NOMO-1 treated with DMSO at 0.1 percent for 48 hours (cell line): ENCODE data around the gene IRX5.

Experiments
- DNase-seq: peaks from one replicate; lab custom pipeline; 2025; ENCODE audit not compliant: unreplicated experiment; lab: John Stamatoyannopoulos, UW

The IRX5 gene

DNA sequence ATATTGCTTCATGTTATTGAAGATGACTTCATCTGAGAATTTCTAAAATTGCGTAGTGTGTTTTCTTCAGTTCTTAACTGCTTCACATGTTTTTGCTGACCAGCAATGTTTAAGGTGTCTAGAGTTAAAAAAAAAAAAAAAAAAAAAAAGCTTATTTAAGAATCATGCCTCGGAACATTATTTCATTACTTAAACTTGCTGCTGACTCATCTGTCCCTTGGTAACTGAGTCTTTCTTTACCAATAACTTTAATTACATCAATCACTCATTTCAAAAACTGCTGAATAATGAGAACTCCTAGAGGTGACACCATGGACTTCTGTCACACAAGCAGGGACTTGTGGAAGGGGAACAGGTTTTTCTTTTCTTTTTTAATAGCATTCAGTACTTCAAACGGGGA, 16.2 kb downstream of the IRX5 start:
- peak; percentile 14 for DNase-seq

DNA sequence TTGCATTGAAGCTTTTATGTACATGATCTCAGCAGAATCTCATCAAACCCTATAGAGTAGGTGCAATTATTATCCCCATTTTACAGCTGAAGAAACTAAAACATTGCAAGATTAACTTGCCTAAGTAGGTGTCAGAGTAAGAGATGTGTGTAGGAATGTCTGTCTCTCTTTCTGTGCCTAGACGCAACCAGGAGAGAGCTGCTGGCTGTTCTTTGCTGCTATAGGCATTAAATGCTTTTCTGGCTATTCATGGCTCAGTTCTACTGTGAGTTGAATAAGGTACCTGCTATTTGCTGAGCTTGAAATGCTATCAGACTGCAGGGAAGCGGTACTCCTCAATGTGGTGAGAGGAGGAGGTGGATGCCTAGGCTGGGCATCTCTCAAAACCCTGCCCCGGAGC, 17.0 kb downstream of the IRX5 start:
- no peak for DNase-seq

DNA sequence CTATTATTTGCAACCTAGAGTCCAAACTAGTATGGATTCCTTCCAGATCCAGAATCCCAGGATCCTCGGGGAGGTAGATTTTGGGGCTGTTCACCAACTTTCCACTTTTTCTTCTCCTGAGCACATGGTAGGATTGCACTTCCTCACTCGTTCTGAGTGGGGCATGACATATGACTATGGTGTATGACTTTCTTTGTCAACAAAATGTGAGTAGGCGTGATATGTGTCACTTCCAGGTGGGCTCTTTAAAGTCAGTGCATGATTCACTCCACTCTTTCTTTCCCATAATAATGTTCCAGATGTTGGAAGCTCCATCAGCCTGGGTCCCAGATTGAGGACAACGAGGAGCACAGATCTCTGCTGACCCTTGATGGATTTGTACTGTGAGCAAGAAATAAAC, 21.5 kb downstream of the IRX5 start:
- DNase-seq = no peak

DNA sequence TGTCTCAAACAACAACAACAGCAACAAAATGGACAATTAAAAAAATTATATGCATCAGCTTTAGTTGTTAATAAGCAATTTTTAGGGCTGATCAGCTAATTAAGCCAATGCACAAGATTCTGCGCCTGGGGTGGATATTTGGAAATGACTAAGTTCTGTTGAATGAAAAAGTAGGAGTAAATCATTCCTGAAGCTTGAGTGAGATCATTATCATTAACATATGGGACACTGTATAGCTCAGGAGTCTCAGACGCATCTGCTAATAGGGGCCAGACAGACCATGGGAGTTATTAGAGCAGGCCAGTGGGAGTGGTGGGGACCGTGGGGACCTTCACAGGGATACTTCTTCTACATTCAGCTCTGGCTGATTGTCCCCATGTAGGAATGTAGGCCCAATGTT, 22.8 kb downstream of the IRX5 start:
- no peak for DNase-seq

DNA sequence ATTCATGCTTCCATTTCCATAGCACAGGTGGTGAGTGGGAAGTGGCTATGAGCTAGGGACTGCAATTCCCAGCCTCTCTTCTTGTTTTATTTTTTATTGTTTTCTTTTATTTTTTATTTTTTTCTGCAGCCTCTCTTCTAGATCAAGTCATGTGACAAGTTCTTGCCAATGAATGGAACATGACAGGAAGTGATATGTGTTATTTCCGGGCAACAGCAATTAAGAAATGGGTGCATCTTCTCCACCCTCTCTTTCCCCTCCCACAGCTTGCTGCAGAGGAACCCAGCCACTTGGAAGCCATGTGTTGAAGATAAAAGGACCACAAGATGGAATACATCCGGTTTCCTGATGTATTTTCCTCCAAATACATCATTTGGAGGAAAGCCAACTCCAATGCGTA, 23.6 kb downstream of the IRX5 start:
- no peak for DNase-seq

DNA sequence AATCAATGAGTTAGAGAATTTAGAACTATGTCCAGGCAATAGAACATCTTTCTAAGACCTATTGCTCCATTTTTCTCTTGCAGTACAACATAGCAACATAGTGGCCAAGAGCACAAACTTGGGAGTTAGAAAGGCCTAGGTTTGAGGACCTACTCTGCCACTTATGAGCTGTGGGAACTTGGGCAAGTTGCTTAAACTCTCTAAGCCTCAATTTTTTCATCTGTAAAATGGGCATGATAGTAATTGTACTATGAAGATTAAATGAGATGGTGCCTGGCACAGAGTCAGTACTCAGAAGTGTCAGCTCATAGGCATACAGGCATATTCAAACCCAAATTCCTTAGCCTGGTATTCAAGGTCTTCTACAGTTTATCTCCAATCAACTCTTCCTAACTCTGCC, 25.1 kb downstream of the IRX5 start:
- DNase-seq = no peak

DNA sequence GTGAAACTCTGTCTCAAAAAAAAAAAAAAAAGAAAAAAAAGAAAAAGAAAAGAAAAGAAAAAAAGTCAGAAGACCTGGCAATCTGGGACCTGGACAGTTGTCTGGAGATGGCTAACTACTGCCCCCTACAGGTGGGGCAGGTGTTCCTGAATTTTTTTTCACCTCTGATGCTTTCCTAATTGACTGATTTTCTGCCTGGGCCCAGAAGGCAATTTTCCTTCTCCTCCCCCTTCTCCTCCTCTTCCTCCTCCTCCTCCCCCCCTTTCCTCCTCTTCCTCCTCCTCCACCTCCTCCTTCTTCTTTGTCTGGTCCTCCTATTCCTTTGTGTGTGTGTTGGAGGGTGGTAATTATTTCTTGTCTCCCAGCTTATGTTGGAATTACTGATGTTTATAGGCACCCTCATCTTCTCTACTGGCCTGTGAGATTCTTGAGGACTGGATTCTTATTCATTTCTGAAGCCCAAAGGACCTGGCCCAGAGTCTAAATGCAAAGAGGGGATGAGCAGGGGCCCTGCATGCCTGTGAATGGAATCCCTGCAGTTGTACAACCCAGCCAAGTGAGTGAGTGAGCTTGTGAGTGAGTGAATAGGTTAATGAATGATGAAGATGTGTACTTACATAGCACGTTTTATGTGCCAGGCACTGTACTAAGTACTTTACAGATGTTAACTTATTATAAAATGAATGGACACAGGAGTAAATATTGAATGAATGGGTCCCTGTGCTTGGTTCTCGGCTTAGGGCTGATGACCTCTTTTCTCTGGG, 26.9 kb downstream of the IRX5 start:
- peak; percentile 55 for DNase-seq

DNA sequence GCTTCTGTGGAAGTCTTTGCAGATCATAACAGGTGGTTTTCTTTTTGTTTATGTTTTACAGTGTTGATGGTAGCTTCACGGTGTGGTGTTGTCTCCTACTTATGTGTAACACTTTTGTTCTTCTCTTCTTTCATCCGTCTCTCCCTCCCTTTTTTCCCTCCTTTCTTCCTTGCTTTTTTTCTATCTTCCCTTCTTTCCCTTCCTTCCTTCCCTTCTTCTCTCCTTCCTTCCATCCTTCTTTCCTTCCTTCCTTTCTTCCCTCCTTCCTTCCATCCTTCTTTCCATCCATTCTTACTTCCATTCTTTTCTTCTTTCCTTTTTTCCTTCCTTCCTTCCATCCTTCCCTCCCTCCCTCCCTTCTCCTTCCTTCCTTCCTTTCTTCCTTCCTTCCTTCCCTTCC, 31.4 kb downstream of the IRX5 start:
- DNase-seq = no peak

DNA sequence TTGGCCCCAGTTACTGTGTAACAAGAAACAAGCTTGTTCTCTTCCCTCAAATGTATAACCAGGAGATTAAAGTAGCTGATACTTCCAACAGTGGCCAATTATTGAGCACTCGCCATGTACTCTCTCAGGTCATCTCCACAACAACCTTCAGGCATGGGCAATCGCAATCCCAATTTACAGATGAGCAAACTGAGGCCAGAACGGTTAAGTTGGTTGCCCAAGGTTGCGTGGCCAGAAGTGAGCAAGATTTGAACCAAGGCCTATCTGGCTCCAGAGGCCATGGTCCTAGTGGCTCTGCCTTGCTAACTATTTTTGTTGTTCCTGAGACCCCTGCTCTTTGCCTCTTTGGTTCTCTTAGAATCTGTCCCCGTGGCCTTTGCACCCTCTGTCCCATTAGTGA, 33.6 kb downstream of the IRX5 start:
- DNase-seq = no peak

DNA sequence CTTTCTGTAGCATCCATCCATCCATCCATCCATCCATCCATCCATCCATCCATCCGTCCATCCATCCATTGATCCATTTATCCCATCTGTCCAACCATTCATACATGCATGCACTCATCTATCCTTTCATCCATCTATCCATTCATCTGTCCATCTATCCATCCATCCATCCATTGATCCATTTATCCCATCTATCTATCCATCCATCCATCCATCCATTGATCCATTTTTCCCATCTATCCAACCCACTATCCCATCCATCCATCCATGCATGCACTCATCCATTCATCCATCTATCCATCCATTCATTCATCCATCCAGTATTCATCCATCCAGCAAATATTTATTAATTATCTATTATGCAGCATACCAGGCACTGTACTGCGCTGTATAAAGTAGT, 34.8 kb downstream of the IRX5 start:
- DNase-seq = no peak

DNA sequence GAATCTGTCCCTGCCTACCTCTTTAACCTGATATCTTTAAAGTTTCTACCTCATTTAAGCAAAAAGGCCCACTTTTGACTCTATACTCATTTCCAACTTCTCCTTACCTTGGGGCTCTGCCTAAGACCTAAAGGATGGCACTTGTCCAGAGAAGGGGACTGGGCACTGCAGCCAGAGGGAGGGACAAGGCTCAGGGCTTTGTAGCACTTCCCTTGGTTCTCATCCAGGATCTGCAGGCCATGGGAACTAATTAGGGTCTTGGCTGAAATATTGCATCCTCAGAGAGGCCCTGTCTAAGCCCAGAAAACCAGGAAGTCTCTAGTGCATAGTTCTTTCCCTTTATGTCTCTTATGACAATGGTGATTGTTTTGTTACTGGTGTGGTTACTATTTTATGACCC, 37.3 kb downstream of the IRX5 start:
- DNase-seq = no peak

DNA sequence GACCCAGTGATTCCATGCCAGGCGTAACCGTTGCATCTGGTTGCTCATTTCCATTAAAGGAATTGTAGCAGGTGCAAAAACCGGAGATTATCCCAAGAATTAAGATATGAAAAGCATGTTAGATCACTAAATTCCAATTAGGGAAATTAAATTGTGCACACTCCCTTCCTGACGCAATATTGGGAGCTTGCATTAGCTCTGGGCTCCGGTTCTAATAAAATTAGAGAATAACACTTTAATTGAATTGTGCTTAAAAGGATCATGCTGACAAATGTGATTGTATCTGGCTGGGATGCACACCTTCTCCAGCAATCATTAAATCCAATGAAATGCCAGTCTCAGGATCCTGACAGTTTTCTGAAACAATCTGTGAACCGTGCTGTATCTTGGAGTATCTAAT, 38.1 kb downstream of the IRX5 start:
- no peak for DNase-seq

DNA sequence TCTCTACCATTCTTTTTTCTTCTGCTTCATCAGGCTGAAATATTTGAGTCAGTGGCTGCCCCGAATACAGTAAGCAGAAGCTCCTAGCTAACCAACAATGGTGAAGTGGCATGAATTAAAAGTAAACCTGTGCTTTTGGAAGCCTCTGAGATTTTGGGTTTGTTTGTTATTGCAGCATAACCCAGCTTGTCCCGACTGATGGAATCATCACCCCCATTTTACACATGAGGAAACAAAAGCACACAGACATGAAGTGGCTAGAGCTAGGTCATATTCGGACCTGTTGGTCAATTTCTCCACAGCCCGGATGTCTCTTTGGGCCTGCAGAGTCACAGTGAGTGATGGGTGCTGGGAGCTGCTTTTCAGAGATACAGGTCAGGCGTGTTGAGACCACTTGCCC, 39.4 kb downstream of the IRX5 start:
- no peak for DNase-seq

DNA sequence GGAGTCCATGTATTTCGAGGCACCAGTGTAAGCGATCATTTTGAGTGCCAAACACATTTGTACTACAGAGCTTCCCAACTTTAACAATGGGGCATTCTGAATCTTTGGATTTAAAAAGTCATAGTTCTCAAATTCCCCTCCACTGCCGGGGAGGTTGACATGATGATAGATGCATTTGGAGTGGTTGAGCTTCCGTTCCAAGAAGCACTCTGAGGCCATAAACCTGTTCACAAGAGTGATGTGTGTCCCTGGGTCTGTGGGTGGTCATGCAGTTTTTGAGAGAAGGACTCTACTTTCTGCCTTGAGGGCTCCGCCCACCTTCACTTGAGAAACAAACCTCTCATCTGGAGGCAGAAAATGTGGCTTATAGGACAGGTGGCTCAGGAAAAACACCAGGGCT, 43.7 kb downstream of the IRX5 start:
- DNase-seq = no peak

DNA sequence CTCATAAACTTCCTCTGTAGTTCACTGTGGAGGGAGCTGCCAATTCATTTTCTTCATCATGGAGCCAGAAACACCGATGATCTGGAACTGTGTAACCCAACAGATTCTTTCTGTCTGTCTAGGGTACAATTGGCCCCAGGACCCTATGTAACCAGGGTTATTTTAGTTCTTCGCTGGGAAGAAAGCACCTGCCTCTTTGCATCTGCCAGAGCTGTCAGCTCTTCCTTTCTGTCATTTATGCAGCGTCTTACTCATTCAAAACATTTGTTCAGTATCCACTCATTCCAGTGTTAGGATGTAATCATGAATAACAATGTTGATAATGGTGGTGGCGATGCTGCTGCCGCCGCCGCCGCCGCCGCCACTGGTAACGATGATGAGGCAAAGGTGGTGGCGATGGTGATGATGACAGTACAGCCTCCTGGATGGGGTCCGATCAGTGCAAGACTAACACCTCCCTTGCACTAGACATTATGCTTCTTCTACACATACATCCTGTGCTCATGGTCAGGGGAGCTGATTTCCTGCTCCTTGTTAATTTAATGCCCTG, 46.1 kb downstream of the IRX5 start:
- DNase-seq = no peak

DNA sequence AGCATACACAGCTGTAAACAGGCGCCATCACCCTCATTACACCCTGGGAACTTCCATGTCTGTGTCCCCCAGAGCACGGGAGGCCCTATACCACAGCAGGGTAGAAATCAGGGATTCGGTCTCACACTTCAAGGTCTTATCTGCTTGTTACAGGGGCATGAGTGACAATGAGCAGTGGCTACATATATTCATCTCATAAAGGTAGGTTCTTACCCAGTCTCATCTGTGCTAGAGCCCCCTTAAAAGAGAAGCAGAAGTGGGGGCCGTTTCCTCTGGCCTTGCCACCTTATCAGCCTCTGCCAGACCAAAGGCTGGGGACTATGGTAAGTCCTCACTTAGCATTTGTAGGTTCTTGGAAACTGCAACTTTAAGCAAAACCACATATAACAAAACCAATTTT, 46.5 kb downstream of the IRX5 start:
- no peak for DNase-seq

DNA sequence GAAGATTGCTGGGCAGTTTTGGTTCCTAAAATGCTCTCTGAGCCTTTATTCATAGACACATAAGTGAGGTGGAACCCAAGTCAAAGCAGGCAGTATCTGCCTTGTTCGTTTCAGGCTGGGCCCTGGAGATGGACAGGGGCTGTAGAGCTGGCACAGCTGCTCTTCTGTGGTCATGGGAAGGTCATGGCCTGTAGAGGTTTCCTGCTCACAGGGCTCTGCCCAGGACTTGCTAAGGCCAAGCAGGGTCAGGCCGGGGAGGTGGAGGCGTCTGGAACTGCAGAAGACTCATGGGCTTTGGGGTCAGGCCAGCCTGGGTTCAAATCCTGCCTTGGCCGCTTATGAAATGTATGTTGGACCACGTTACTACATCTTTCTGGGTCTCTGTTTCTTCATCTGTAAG, 50.2 kb downstream of the IRX5 start:
- no peak for DNase-seq
